Measurements from ENCODE around the gene NEBL. TPM values are rescaled to one million over a fixed set of nuclear protein-coding genes. Genes with fewer than 3 reads are reported as not detected.

NEBL gene
- total and polyA plus RNA-seq, 2 of the 4 experiments (the other 2 are of a cell fraction), result under 0.01 TPM

- Histone ChIP-seq H3K36me3 (ENCODE audit: control insufficient read depth, insufficient read depth, low read length) (no peaks in the 10 kb centered on the region), H3K23ac (ENCODE audit: low read depth, low read length) (no peak overlapping the region), H4K5ac (ENCODE audit: low read depth, low read length) (no peak overlapping the region), H3K56ac (ENCODE audit: extremely low read depth, insufficient read depth, low read length) (no peak overlapping the region), H3K4me3 (ENCODE audit: insufficient read depth, low read depth, low read length) (no peak overlapping the region), H3K79me1 (ENCODE audit: low read depth in 1 of 2, low read length in 2 of 2) (no peaks in the 10 kb centered on the region), H2AFZ (replicated peaks; ENCODE audit: low read length, poor library complexity) (no peak overlapping the region), H2BK15ac (ENCODE audit: low read depth, low read length) (no peak overlapping the region), H4K20me1 (ENCODE audit: insufficient read depth, low read length) (no peaks in the 10 kb centered on the region), H3K27ac (ENCODE audit: insufficient read depth, low read length) (no peak overlapping the region), H3K9me3 (ENCODE audit: control insufficient read depth, insufficient read depth, low read length) (peaks cover 1% of the 10 kb centered on the region; the same call in 1 of the 2 replicates), H2BK20ac (ENCODE audit: low read depth, low read length) (no peak overlapping the region), H2BK120ac (ENCODE audit: low read depth, low read length) (no peak overlapping the region), H3K18ac (ENCODE audit: low read depth, low read length) (no peak overlapping the region), H3K9ac (ENCODE audit: low read depth, low read length) (no peak overlapping the region), H2BK5ac (ENCODE audit: low read depth, low read length, poor library complexity, severe bottlenecking) (no peak overlapping the region), H3K27me3 (ENCODE audit: control insufficient read depth, insufficient read depth, low read length) (no peaks in the 10 kb centered on the region), H2AK9ac (replicated peaks; ENCODE audit: low read depth, low read length, poor library complexity) (no peak overlapping the region), H4K8ac (ENCODE audit: low read depth in 2 of 2, low read length in 2 of 2) (no peak overlapping the region), H2AK5ac (ENCODE audit: low read depth, low read length) (no peak overlapping the region), H3K4me2 (ENCODE audit: low read depth, low read length) (no peak overlapping the region), H3K4ac (ENCODE audit: low read depth, low read length) (no peak overlapping the region), H3K4me1 (ENCODE audit: control insufficient read depth, insufficient read depth, low read length) (no peaks in the 10 kb centered on the region), H4K91ac (ENCODE audit: insufficient read depth, low read depth, low read length) (no peak overlapping the region), H3K9me1 (ENCODE audit: insufficient read depth, low read length) (no peaks in the 10 kb centered on the region), H3K14ac (replicated peaks; ENCODE audit: low read depth, low read length) (no peak overlapping the region)
- in situ Hi-C loops (cut with MboI; ENCODE audit: low sequenced_read_pairs) (no loop called here), dilution Hi-C loops (cut with HindIII; ENCODE audit: low sequenced_read_pairs, unreplicated experiment) (no loop called here), intact Hi-C loops (cut with micrococcal nuclease) (no loop called here)
- ChIA-PET CTCF (no interaction called here), POLR2A (ENCODE audit: unreplicated experiment) (no interaction called here)
- no TSS peak for BruUV-seq (replicated peaks)
- WGBS, 2 experiments (ENCODE audit: extremely low coverage in 2 of 2, insufficient read length in 1 of 2), result no CpG with 5 or more reads among the region's 2 CpGs
- TF ChIP-seq CEBPB (IDR thresholded peaks at IDR 0.05; ENCODE audit: low read depth, low read length) (no peak), POLR2A (IDR thresholded peaks at IDR 0.05; ENCODE audit: low read depth, low read length) (no peak), MXI1 (IDR thresholded peaks at IDR 0.05; ENCODE audit: borderline replicate concordance, low read depth, low read length) (no peak), BHLHE40 (IDR thresholded peaks at IDR 0.05; ENCODE audit: low read depth, low read length) (no peak), ELK1 (IDR thresholded peaks at IDR 0.05; ENCODE audit: borderline replicate concordance, low read depth, low read length) (no peak)
- DNase-seq, result no peak
- no peak for ATAC-seq (ENCODE audit: low read depth)
Measured at GRCh38 chr10:20935931-20936330, 38.8 kb upstream of the NEBL start.

All from IMR-90 (cell line).